ENCODE results near the gene CUL5.
"Not testable (repeated sequence)": the region's sequence is repeated elsewhere in the genome, so short reads cannot be mapped to it uniquely, and the experiment has no call there.

The CUL5 gene

DNA sequence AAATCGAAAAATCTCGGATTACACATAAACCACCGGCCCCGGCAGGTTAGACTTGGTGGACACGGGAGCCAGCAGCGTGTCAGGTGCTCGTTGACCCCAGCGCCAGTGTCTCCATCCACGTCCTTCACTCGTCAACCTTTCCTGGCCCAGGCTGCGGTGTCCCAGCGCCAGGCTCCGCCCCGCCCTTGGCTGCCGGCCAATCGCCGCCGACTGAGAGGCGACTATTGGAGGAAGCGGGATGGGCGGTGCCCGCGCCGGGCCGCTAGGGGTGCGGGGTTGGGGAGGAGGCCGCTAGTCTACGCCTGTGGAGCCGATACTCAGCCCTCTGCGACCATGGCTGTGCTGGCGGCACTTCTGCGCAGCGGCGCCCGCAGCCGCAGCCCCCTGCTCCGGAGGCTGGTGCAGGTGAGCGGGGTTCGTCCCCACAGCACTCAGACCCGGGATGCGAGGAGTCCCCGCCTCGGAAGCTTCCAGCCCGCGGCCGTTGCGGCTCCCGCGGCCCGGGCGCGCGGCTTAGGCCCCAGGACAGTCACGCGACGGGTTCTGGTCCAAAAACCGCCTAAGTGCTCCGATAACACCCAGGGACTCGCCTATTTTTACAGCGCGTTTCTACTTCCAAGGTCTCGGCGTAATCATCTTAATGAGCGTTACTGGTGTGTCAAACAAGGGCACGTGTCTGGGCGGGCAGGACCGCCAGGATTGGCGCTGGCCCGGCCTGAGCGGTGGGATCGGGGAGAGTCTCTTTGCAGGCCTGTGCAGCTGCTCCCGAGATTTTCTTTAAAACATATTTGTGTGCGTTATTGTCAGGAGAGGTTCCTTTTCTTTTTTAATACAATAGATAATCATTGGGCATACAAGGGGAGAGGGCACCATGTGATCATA, 112.8 kb downstream of the CUL5 start, which contains the start of gene ACAT1:
Gene ACAT1, plus strand, starts transcription at position 294 of the 882 bp plus-strand sequence. Its CDS starts 40 bp downstream, at position 334.
- CTCF ChIA-PET: interaction anchor here (1.0 kb wide), 1 partner anchor 113 kb away, joined by 3 read pairs; the partner anchor contains the start of gene CUL5
- POLR2A ChIA-PET: interaction anchor here (0.9 to 2.9 kb wide), 2 partner anchors 101 to 113 kb away, joined by 3 to 10 read pairs; partner anchors contain the start of genes ATM, CUL5 and NPAT
- DNase-seq (ENCODE audit: extremely low spot score): peak; percentile 93
- TF ChIP-seq FOXK2 (IDR thresholded peaks at IDR 0.05) (no peak), L3MBTL2 (conservative IDR thresholded peaks at IDR 0.05) (peak; percentile 95), FOXA1 (IDR thresholded peaks at IDR 0.05) (no peak), ZNF384 (IDR thresholded peaks at IDR 0.05) (peak; percentile 69; the same call in 1 of the 2 replicates), BHLHE40 (IDR thresholded peaks at IDR 0.05; ENCODE audit: borderline replicate concordance) (no peak), LEF1 (IDR thresholded peaks at IDR 0.05; ENCODE audit: borderline replicate concordance) (no peak), CTBP1 (IDR thresholded peaks at IDR 0.05; ENCODE audit: borderline replicate concordance) (no peak)
- TF ChIP-seq, protein P1, sequence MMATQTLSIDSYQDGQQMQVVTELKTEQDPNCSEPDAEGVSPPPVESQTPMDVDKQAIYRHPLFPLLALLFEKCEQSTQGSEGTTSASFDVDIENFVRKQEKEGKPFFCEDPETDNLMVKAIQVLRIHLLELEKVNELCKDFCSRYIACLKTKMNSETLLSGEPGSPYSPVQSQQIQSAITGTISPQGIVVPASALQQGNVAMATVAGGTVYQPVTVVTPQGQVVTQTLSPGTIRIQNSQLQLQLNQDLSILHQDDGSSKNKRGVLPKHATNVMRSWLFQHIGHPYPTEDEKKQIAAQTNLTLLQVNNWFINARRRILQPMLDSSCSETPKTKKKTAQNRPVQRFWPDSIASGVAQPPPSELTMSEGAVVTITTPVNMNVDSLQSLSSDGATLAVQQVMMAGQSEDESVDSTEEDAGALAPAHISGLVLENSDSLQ (IDR thresholded peaks at IDR 0.05): peak; percentile 33; the same call in 1 of the 2 replicates

DNA sequence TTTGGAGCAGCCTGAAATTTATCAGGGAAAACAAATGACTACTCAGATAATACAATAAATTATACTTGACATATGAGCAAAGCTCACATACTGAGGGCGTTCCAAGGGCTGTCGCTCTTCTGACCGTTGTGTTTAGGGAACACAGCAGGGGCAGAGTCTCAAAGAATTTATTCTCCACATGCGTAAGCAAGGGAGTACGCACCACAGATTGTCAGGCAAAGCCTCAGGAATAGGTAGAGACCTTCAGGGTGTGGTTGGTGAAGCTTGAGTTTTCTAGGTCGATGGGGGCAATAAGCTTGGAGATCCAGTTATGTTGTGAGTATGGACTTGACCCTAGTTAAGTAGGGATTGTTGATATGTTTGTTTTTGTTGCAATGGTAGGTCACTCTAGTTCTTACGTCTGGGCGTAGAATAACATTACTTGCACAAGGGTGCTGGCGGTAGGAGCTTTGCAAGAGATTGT, 113.5 kb downstream of the CUL5 start:
- peak; percentile 43 for DNase-seq (ENCODE audit: extremely low spot score)
- POLR2A ChIA-PET: interaction anchor here (0.9 to 2.9 kb wide), 2 partner anchors 101 to 113 kb away, joined by 3 to 10 read pairs; partner anchors contain the start of genes ATM, CUL5 and NPAT
- CTCF ChIA-PET: no interaction called here
- TF ChIP-seq NFRKB (IDR thresholded peaks at IDR 0.05): no peak
- TF ChIP-seq, protein P1 (IDR thresholded peaks at IDR 0.05): peak; percentile 94

DNA sequence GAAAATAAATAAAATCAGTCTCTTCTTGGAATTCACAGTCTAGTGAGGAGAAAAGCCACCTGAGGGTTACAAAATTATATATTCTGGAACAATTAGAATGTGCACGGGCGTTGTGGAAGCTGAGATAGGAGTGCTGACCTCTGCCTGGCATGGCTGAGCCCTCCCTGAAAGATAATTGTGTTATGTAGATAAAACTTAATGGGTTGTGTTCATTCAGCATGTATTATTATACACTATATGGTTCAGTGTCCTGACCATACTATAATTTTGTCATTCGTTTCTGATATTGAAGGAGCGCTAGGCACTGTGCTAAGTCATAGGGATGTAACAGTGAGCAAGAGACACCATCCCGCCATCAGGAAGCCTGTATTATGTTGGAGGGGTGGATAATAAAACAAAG, 116.4 kb downstream of the CUL5 start:
- TF ChIP-seq L3MBTL2 (conservative IDR thresholded peaks at IDR 0.05) (no peak), HDGF (IDR thresholded peaks at IDR 0.05; ENCODE audit: borderline replicate concordance) (no peak), LEF1 (IDR thresholded peaks at IDR 0.05; ENCODE audit: borderline replicate concordance) (no peak), FOXM1 (IDR thresholded peaks at IDR 0.05; ENCODE audit: borderline replicate concordance) (no peak), NFRKB (IDR thresholded peaks at IDR 0.05) (no peak), CTBP1 (IDR thresholded peaks at IDR 0.05; ENCODE audit: borderline replicate concordance) (no peak), ARNT (IDR thresholded peaks at IDR 0.05) (no peak), SP1 (IDR thresholded peaks at IDR 0.05) (no peak), ZNF384 (IDR thresholded peaks at IDR 0.05) (no peak), SUZ12 (IDR thresholded peaks at IDR 0.05) (no peak), TARDBP (IDR thresholded peaks at IDR 0.05) (no peak), FOXK2 (IDR thresholded peaks at IDR 0.05) (no peak), FOXA1 (IDR thresholded peaks at IDR 0.05) (no peak), ELF4 (IDR thresholded peaks at IDR 0.05) (no peak), BHLHE40 (IDR thresholded peaks at IDR 0.05; ENCODE audit: borderline replicate concordance) (no peak)
- TF ChIP-seq, protein P1 (IDR thresholded peaks at IDR 0.05): no peak
- no peak for DNase-seq (ENCODE audit: extremely low spot score)
- ChIA-PET CTCF (interaction anchor here (0.7 to 1.0 kb wide), 2 partner anchors 66 to 128 kb away, joined by 4 read pairs; no protein-coding TSS in a partner anchor), POLR2A (no interaction called here)

DNA sequence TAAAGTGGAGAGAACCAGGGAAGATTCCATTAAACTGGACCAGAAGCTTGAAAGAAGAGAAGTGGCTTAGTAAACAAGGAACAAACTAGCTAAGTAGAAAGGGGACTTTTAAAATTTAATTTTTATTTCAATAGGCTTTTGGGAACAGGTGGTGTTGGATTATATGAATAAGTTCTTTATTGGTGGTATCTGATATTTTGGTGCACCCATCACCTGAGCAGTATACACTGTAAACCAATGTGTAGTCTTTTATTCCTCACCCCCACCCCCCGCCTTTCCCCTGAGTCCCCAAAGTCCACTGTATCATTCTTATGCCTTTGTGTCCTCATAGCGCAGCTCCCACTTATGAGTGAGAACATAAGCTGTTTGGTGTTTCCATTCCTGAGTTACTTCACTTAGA, 120.1 kb downstream of the CUL5 start:
- ChIA-PET POLR2A (no interaction called here), CTCF (no interaction called here)
- TF ChIP-seq FOXA1 (IDR thresholded peaks at IDR 0.05) (no peak), ELF4 (IDR thresholded peaks at IDR 0.05) (no peak), SUZ12 (IDR thresholded peaks at IDR 0.05) (no peak), ZNF384 (IDR thresholded peaks at IDR 0.05) (no peak), ARNT (IDR thresholded peaks at IDR 0.05) (no peak), BHLHE40 (IDR thresholded peaks at IDR 0.05; ENCODE audit: borderline replicate concordance) (no peak), FOXK2 (IDR thresholded peaks at IDR 0.05) (no peak), CTBP1 (IDR thresholded peaks at IDR 0.05; ENCODE audit: borderline replicate concordance) (no peak), SP1 (IDR thresholded peaks at IDR 0.05) (no peak)
- no peak for DNase-seq (ENCODE audit: extremely low spot score)

DNA sequence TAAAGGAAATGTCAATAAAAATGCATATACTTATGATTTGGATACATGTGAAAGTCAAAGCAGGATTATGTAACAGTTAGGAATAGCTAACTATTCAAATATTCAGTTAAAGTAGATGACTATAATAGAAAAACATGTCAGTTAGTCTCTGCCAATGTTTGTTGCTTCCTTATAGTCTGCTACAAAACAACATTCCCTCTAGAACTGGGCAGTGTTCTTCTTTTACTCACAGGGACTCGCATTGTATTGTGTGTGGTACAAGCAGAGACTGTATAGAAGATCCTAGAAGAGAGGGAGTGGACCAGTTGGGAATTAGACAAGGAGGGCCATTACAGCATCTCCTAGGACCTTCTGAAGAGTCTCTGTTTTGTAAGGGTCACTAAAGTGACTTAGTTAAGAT, 123.3 kb downstream of the CUL5 start:
- no peak for DNase-seq (ENCODE audit: extremely low spot score)
- ChIA-PET CTCF (no interaction called here), POLR2A (no interaction called here)
- no peak for TF ChIP-seq SP1 (IDR thresholded peaks at IDR 0.05)
- no peak for TF ChIP-seq ZNF384 (IDR thresholded peaks at IDR 0.05)
- TF ChIP-seq FOXK2 (IDR thresholded peaks at IDR 0.05): no peak
- TF ChIP-seq TARDBP (IDR thresholded peaks at IDR 0.05): no peak
- TF ChIP-seq FOXM1 (IDR thresholded peaks at IDR 0.05; ENCODE audit: borderline replicate concordance): no peak
- TF ChIP-seq L3MBTL2 (conservative IDR thresholded peaks at IDR 0.05): no peak
- TF ChIP-seq ELF4 (IDR thresholded peaks at IDR 0.05): no peak
- TF ChIP-seq LEF1 (IDR thresholded peaks at IDR 0.05; ENCODE audit: borderline replicate concordance): no peak
- TF ChIP-seq, protein P1 (IDR thresholded peaks at IDR 0.05): no peak
- no peak for TF ChIP-seq HDGF (IDR thresholded peaks at IDR 0.05; ENCODE audit: borderline replicate concordance)
- TF ChIP-seq SUZ12 (IDR thresholded peaks at IDR 0.05): no peak
- no peak for TF ChIP-seq NFRKB (IDR thresholded peaks at IDR 0.05)
- no peak for TF ChIP-seq ARNT (IDR thresholded peaks at IDR 0.05)
- TF ChIP-seq FOXA1 (IDR thresholded peaks at IDR 0.05): no peak
- TF ChIP-seq BHLHE40 (IDR thresholded peaks at IDR 0.05; ENCODE audit: borderline replicate concordance): no peak
- no peak for TF ChIP-seq CTBP1 (IDR thresholded peaks at IDR 0.05; ENCODE audit: borderline replicate concordance)

DNA sequence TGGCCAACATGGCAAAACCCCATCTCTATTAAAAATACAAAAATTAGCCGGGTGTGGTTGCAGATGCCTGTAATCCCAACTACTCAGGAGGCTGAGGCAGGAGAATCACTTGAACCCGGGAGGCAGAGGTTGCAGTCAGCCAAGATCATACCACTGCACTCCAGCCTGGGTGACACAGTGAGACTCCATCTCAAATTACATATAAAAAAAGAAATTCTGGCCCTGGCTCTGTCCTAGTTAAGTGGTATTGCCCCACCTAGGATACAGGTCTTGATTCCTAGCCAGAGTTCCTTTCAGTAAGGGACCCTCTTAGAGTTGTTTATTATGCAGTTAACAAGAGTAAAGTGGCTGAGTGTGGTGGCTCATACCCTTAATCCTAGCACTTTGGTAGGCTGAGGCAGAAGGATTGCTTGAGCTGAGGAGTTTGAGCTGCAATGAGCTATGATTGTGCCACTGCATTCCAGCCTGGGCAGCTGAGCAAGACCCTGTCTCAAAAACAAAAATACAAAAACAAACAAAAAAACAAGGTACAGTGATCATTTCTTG, 124.4 kb downstream of the CUL5 start:
- CTCF ChIA-PET; DNase-seq (ENCODE audit: extremely low spot score); POLR2A ChIA-PET: not testable (repeated sequence)

Data from HEK293T (cell line).